GM18873 (cell line): ENCODE data around the gene AKR1A1.
"Not testable (repeated sequence)": the region's sequence is repeated elsewhere in the genome, so short reads cannot be mapped to it uniquely, and the experiment has no call there.

Experiments used
- ATAC-seq: cut with Tn5 transposase; IDR thresholded peaks from one replicate; pipeline ENCODE4 v1.9.1; 2021; ENCODE audit warnings: mild to moderate bottlenecking, moderate library complexity, moderate number of reproducible peaks; ENCODE audit not compliant: unreplicated experiment, low FRiP score

Gene AKR1A1

DNA sequence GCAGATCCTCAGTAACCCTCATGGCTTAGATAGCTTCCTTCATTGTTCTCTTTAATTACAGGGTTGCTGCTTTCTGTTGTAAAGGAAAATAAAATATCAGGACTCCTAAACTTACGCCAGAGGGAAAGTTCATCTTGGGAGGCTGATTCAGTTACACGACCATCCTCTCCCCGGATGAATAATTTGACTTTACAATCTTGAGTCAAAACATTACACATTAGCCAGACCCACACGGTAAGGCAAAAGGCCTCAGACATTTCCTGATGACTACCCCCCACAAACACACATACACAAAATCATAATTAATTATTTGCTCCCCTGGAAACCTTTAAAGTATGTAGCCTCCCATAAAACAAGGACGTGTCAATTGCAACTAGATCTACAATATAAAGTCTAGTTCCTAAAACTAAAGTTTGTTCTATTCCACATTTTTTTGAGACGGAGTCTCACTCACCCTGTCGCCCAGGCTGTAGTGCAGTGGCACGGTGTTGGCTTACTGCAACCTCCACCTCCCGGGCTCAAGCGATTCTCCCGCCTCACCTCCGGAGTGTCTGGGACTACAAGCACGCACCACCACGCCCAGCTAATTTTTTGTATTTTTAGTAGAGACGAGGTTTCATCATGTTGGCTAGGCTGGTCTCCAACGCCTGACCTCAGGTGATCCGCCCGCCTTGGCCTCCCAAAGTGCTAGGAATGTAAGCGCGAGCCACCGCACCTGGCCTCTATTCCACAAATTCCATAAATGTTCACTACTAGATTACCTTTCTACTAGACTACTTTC lies 28.1 kb upstream of the AKR1A1 start:
- ATAC-seq = no peak

DNA sequence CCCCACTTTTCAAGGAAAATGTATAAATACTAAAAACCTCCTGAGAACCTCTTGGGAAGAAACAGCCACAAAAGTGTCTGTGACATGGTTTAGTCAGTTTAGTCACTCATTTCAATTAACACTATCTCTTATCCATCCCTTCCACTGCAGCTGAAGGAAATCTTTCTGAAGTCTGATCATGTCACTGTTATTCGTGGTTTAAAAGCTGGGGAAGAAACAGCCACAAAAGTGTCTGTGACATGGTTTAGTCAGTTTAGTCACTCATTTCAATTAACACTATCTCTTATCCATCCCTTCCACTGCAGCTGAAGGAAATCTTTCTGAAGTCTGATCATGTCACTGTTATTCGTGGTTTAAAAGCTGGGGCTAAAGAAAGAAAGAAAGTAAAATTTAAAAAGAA lies 27.1 kb upstream of the AKR1A1 start:
- ATAC-seq = not testable (repeated sequence)

DNA sequence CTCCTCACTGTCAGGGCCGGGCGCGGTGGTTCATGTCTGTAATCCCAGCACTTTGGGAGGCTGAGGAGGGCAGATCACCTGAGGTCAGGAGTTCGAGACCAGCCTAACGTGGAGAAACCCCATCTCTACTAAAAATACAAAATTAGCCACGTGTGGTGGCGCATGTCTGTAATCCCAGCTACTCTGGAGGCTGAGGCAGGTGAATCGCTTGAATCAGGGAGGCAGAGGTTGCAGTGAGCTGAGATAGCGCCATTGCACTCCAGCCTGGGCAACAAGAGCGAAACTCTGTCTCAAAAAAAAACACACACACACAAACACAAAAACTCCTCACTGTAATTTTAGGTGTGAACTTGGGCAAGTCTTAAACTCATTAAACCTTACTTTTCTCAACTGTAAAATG lies 26.7 kb upstream of the AKR1A1 start:
- not testable (repeated sequence) for ATAC-seq

DNA sequence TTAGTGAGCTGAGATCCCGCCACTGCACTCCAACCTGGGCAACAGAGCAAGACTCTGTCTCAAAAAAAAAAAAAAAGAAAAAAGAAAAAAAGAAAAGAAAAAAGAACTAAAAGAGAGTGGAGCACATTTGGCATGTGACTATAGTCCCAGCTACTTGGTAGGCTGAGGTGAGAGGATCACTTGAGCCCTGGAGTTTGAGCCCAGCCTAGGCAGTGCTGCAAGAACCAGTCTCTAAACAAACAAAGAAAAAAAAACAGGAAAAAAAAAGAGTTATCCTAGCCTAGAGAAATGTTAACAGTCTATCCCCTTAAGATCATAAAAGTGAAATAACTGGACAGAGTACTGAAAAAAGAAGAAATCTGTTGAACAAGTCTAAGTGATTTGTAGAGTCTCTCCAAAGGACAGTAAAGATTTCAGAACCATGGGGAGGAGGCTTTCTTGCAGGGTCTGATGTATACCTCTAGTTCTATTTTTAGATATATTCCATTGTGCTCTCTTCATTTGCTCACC lies 24.4 kb upstream of the AKR1A1 start:
- no peak for ATAC-seq

DNA sequence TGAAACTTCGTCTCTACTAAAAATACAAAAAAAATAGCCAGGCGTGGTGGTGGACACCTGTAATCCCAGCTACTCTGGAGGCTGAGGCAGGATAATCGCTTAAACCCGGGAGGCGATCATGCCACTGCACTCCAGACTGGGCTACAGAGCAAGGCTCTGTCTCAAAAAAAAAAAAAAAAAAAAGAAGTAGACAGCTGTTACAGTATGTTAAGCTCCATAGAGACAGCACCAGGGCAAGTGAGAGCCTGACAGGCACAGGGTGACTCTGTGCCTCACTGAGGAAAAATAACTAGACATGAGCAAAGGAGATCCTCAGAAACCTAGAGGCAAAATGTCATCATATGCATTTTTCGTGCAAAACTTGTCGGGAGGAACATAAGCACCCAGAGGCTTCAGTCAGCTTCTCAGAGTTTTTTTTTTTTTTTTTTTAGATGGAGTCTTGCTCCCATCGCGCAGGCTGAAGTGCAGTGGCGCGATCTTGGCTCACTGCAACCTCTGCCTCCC lies 19.9 kb upstream of the AKR1A1 start:
- no peak for ATAC-seq

DNA sequence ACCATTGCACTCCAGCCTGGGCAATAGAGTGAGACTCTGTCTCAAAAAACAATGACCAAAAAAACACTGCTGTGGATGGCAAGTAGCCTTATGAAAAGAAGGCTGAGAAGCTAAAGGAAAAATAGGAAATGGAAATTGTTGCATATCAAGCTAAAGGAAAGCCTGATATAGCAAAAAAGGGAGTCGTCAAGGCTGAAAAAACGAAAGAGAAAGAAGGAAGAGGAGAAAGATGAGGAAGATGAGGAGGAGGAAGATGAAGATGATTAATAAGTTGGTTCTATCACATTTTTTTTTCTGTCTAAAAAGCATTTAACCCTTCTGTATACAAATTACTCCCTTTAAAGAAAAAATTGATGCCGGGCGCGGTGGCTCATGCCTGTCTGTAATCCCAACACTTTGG lies 18.8 kb upstream of the AKR1A1 start:
- ATAC-seq = no peak

DNA sequence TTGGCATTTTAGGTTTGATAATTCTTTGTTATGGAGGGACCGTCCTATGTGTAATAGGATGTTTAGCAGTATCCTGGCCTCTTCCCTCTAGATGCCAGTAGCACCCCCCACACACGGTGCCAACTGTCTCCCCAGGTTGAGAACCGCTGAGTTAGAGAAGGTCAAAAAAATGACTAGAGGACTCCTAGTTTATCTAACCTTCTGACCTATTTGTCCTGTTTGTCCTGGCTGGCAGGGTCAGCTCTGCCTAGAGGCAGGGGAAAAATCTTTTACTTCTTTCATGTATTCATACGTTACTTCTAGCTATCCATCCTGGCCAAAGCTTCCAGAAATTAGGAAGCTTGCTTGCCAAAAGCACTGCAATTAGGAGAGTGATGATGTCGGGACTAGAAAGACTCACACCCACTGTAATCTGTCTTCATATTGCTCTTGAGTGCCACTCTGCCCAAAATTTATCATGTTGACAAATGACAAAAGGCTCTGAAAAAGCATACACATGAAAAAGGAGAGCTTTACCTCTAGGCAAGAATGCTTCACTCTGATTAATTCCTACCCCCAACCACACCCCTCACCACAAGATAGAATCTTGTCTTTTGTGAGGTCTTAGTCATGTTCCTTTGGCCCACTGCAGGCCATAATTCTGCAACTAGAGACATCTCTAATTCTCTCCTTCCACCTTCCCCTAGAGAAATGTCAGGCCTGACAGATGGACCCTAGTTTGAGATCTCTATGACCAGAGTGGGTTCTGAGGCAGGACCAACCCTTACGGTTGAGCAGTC lies 14.4 kb upstream of the AKR1A1 start:
- no peak for ATAC-seq

DNA sequence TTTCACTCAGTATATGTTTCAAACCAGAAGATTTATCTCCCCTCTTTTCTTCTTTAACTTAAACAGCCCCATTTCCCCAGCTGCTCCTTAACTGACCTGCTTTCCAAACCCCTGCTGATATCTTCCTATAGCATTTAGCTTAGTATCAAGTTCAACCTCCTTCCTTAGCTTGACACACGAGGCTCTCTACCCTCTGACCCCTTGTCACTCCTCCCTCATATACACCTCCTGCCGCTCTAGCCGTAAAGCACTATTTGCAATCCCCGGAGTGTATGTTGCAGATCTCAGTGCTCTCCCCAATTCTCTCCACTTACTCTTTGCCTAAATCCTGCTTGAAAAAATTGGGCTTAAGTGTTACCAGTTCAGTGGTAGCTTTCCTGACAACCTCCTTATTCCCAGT lies 13.7 kb upstream of the AKR1A1 start:
- ATAC-seq = no peak

DNA sequence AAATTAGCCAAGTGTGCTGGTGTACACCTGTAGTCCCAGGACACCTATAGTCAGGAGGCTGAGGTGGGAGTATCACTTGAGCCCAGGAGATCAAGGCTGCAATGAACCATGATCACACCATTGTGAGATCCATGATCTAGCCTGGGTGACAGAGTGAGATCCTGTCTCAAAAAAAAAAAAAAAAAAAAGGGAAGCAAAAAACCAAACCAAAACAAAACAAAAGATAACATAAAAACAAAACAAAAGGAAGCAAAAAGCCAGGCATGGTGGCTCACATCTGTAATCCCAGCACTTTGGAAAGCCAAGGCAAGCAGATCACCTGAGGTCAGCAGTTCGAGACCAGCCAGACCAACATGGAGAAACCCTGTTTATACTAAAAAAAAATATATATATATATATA lies 9.4 kb upstream of the AKR1A1 start:
- ATAC-seq = no peak

DNA sequence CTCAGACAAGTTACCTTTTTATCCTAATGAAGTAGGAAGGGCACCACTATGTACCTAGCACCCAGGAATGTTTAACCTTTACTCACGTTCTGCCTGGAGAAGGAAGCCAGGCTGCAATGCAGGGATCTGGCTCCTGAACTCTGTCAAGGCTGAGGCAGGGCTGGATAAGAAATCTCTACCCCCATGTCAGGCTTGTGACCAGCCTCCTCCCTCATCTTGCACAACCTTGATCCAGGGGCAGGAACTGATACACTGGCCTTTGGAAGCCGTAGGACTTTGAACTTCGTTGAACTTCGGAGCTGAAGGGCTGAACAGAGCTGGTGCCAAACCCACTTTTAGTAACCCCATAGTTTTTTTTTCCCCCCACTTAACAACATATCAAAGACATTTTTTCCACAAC lies 8.0 kb upstream of the AKR1A1 start:
- no peak for ATAC-seq

DNA sequence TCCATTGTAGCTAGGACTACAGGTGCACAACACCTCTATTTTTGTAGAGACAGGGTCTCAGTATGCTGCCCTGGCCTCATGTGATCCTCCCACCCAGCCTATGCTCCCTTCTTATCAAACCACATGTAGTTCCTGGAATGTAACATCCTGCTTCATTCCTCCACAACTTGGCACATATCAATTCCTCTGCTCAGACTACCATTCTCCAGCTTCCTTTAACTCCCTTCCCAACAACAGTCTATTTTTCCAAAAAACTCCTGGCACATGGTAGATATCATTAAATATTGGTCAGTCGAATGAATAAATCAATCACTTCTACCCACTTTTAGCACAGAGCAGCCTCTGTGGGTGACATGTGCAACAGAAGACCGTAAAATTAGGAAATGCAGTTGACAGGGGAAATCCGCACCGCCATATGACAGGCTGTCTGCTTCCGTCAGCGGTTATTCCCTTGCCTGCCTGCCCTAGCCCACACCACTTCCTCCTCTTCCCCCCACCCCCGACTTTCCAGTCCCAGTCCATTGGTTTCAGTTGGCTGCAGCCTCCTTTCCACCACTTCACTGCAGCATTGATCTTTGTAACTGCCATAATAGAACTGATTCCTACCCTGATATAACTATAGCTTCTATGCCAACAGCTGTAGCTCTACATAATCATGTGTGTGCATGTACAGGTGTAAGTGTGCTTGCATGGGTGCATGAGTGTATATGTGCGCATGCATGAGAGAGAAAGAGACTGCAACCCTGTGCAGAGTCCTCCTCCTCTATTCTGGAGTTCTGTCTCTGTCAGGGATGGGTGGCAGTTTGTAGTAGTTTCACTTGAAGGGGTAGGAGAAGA lies 6.8 kb upstream of the AKR1A1 start:
- no peak for ATAC-seq

DNA sequence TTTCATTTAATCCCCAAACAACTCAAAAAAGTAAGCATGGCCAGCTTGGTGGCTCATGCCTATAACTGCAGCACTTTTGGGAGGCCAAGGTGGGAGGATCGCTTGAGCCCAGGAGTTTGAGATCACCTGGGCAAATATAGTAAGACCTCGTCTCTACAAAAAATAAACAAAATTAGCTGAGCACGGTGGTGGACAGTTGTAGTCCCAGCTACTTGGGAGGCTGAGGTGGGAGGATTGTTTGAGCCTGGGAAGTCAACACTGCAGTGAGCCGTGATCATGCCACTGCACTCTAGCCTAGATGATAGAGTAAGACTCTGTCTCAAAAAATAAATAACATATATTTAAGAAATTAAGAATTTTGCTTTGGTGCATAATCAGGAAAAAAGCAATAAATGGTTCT lies 6.1 kb upstream of the AKR1A1 start:
- no peak for ATAC-seq

DNA sequence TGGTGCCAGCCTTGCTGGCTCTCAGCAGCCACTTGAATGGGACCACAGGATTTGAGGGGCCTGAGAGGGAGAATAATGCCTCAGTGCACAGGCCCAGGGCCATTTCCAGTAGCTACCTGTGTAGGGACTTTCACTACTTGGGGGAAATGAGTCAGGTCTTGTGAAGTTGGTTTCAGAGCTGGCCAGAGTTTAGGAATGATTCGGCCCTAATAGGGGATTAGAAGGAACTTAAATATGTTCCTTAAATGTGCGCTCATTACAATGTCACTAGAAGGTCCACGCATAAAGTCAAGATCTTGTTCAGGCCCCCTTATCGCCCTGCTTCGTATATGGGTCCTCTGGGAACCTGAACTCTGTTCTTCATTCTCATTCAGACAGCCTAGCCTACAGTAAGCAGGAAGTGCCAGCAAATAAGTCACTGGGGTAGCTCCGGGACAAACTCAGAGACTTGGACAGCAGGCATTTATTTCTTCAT lies 5.6 kb upstream of the AKR1A1 start:
- no peak for ATAC-seq

DNA sequence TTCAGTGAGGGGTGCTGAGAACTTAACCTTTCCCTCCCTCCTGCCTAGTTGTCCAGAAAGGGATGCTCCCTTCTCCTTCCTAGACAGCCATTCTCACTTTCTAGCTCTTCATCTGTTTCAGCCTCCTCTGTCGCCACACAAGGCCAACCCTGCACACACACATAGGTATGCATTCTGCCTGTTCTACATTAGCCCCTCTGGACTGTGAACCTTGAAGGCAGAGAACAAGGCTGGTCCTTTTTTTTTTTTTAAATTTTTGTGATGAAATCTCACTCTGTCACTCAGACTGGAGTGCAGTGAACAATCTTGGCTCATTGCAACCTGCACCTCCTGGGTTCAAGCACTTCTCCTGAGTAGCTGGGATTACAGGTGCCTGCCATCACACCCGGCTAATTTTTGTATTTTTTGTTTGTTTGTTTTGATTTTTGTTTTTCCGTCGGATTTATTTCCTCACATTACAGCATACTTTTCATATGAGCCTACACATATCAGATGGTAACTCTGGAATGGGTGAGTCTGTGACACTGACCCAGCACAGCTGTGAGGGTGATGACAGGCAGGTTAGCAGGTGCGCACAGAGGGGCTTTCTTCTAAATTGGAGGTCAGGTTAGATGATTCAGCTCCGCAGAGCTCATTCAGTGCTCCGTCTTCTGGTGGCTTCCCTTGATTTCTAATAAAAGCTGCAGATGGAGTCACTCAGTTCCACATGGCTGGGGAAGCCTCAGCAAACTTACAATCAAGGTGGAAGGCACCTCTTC lies 4.9 kb upstream of the AKR1A1 start:
- no peak for ATAC-seq

DNA sequence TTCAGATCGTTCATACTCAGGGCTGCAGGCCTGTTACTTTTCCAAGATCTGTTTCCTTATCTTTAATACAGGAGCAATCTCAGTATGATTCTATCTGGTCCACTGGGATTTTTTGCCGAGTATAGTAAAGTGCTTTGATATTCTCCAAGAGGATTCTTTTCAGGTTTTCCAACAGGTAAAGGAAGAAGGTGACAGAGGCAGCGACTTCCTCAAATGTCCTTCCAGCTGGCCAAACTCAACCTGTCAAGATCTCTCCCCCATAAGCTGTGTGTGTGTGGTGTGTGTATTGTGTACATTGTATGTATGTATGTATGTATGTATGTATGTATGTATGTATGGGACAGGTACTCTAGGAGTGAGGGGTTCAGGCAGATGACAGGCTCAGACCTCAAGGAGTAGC lies 1.1 kb downstream of the AKR1A1 start:
- ATAC-seq = no peak

DNA sequence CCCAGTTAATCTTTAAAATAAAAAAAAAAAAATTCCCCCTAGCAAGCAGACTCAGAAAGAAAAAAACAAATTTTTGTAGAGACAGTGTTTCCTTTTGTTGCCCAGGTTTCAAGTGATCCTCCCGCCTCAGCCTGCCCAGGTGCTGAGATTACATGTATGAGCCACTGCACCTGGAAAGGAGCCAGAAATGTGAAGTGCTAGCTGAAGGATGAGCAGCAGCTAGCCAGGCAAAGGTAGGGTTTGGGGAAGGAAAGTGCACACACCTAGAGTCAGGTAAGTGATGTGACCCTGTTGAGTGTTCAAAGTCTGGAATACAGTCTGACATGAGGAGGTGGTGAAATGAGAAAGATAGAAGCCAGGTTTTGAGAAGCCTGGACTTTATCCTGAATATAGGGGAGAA lies 1.7 kb downstream of the AKR1A1 start:
- ATAC-seq = no peak

DNA sequence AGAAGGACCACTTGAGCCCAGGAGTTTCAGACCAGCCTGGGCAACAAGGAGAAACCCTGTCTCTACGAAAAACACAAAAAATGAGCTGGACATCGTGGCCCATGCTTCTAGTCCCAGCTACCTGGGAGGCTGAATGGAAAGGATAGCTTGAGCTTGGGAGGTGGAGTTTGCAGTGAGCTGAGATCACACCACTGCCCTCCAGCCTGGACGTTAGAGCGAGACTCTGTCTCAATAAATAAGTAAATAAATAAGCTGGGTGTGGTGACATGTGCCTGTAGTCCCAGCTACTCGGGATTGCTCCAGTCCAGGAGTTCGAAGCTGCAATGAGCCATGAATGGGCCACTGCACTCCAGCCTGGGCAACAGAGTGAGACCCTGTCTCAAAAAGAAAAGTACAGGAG lies 3.6 kb downstream of the AKR1A1 start:
- ATAC-seq = no peak

DNA sequence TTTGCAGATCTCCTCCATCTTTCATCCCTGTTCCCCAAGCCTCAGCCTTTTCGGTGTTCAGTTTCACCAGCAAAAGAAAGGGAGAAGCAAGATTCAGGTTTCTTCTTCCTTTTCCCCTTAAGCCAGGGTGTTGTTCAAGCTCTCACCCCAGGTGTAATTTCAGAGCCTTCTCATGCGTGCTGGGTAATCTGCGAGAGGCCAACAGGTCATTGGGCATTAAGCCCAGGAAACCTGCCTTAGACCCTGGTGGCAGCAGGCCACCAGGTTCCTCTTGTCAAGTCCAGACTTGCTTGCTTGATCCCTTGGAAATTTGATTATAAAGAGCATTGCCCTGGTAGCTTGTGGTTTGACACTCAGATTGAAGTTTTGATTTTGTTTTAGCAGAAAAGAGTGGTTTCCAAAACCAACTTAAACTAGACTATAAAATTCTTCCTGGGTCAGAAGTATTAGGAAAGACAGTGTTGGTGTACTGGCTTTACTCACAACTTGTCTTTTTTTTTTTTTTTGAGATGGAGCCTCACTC lies 6.9 kb downstream of the AKR1A1 start:
- no peak for ATAC-seq

DNA sequence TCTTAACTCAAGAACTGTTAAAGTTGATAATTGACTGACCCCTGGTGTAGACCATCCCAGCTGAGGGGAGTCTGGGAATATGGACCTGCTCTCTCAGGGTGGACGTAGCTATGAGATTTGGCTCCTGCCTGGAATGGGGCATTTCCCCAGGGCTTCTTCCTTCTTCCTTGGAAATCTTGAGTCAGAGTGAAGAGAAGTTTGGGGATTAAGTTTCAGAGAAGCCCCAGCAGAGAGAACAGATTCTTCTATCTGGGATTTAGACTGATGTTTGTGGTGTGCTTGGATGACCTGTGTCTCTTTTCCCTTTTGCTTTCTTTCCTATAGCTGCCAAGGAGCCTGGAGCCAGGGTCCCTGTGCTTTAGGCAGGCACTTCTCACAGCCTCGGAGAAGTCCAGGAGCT lies 13.2 kb downstream of the AKR1A1 start:
- ATAC-seq = no peak

DNA sequence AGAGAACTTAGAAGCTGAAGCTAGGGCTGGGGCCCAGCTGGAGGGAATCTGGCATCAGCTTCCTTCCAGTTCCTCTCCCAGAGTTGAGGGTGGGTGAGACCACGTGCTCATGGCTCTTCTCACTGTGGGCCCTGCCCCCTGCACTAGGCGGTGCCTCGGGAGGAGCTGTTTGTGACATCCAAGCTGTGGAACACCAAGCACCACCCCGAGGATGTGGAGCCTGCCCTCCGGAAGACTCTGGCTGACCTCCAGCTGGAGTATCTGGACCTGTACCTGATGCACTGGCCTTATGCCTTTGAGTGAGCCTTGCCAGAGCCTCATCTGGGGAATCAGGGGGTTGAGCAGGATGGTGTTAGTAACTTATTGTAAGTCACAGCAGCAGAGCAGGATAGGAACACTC lies 16.1 kb downstream of the AKR1A1 start:
- ATAC-seq = no peak
